Muscle of leg (tissue), 11 donors: ENCODE results near the gene OR4F6. TPM values are rescaled to one million over a fixed set of nuclear protein-coding genes. Genes with fewer than 3 reads are reported as not detected.
A peak's percentile ranks its signal among the peaks of the same experiment; 100 is the strongest.
"Not testable (repeated sequence)": the region's sequence is repeated elsewhere in the genome, so short reads cannot be mapped to it uniquely, and the experiment has no call there.

Experiments used
- DNase-seq: peaks from one replicate; pipeline ENCODE4 v3.0.0; 2013
- H3K27ac ChIP-seq: one replicate; pipeline ENCODE4 v1.5.1; 2013; ENCODE audit warnings: mild to moderate bottlenecking, low read length, control low read depth
- H3K27me3 ChIP-seq: one replicate; pipeline ENCODE4 v1.6.1; 2013; ENCODE audit warnings: low read length; ENCODE audit not compliant: control insufficient read depth, insufficient read depth
- H3K36me3 ChIP-seq: one replicate; pipeline ENCODE4 v1.6.1; 2013; ENCODE audit warnings: low read length; ENCODE audit not compliant: control insufficient read depth, insufficient read depth
- H3K4me1 ChIP-seq: one replicate; pipeline ENCODE4 v1.6.1; 2013; ENCODE audit warnings: low read length; ENCODE audit not compliant: control insufficient read depth, insufficient read depth
- H3K4me3 ChIP-seq: one replicate; pipeline ENCODE4 v1.5.1; 2013; ENCODE audit warnings: low read length, control low read depth
- H3K9me3 ChIP-seq: replicated peaks from 2 replicates; pipeline ENCODE4 v1.6.1; 2013; ENCODE audit warnings: low read depth, low read length; ENCODE audit not compliant: control insufficient read depth
- WGBS: methylation state at CpG from one replicate; pipeline ENCODE4 v1.1.5; 2013; ENCODE audit warnings: missing lambda C conversion rate; ENCODE audit not compliant: insufficient coverage; 5-methylcytosine and 5-hydroxymethylcytosine counted together
- polyA plus RNA-seq, 8 donors: library from polyadenylated mRNA; unstranded; fragments of 120-200 nt; gene quantifications; one replicate each; pipeline versions ENCODE4 v1.2.1 to v1.2.3, GENCODE V29; 2013; ENCODE audit warnings: inconsistent platforms in 1 of 8, low replicate concordance in 1 of 8; ENCODE audit not compliant: insufficient read length in 8 of 8, insufficient read depth in 1 of 8
- total RNA-seq: library from RNA; stranded (reverse); fragments of 120-200 nt; gene quantifications from one replicate; pipeline ENCODE4 v1.2.4, GENCODE V29; 2013

The OR4F6 gene
- total and polyA plus RNA-seq, 9 donors: 0.13 TPM; not detected in 8

DNA sequence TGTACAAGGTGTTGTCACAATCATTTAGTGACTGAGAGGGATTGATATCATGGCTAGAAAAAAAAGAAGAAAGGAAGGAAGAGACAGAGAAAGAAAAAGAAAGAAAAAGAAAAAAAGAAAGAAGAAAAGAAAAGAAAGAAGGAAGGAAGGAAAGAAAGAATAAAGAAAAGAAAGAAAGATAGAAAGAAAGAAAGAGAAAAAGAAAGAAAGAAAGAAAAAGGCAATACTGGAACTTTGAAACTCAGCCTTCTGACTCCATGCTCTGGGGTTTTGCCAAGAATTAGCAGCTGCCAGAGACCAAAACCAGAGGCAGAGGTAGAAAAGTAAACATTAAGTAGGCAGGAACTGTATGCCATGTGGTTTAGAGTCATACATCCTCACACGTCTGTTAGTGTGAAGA, 23.1 kb upstream of the OR4F6 start:
- H3K4me1 ChIP-seq, H3K9me3 ChIP-seq, H3K36me3 ChIP-seq, H3K4me3 ChIP-seq, H3K27ac ChIP-seq, H3K27me3 ChIP-seq: not testable (repeated sequence)
- peak; percentile 25 for DNase-seq
- WGBS: no CpG with 5 or more reads among the region's 1 CpG

- H3K4me3 ChIP-seq: no peak overlapping the region
- DNase-seq: no peak
- no peaks in the 10 kb centered on the region for H3K36me3 ChIP-seq
- no peaks in the 10 kb centered on the region for H3K27me3 ChIP-seq
- no peak overlapping the region for H3K27ac ChIP-seq
- 79% methylated on average over 2 of the region's 9 CpGs for WGBS
- H3K9me3 ChIP-seq: no peaks in the 10 kb centered on the region
- no peaks in the 10 kb centered on the region for H3K4me1 ChIP-seq
Measured at GRCh38 chr15:101781928-101782327, 21.4 kb upstream of the OR4F6 start.

DNA sequence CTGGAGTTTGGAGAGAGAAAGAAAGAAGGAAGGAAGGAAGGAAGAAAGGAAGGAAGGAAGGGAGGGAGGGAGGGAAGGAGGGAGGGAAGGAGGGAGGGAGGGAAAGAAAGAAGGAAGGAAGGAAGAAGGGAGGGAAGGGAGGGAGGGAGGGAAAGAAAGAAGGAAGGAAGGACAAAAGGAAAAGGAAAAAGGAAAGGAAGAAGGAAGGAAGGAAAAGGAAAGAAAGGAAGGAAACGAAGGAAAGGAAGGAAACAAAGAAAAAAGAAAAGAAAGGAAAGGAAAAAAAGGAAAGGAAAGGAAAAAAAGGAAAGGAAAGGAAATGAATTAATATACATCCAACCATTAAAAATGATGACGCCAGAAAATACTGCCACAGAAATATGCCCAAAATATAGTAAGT, 18.7 kb upstream of the OR4F6 start:
- no peaks in the 10 kb centered on the region for H3K36me3 ChIP-seq
- DNase-seq: no peak
- no peak overlapping the region for H3K27ac ChIP-seq
- no peak overlapping the region for H3K4me3 ChIP-seq
- H3K9me3 ChIP-seq: no peaks in the 10 kb centered on the region
- no peaks in the 10 kb centered on the region for H3K27me3 ChIP-seq
- WGBS: no CpG with 5 or more reads among the region's 2 CpGs
- no peaks in the 10 kb centered on the region for H3K4me1 ChIP-seq

DNA sequence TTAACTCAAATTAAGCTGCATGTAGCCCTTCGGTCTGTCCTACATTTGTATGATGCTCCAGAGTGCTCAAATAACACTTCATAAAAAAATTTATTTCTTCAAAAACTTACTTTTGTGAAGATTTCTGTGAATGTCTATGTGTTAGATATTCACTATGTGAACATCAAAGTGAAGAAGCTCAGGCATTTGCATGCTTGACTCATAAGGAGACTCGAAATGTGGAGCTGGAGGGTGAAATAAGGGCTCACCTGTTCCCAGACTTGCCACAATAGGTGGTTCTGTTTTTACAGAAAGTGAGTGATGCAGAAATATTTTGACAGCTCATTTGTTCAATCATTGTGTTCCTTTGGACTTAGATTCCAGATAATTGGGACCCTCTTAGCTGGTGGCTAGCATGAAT, 16.9 kb upstream of the OR4F6 start:
- not testable (repeated sequence) for DNase-seq, H3K27ac ChIP-seq, H3K4me3 ChIP-seq, H3K9me3 ChIP-seq, H3K27me3 ChIP-seq, H3K4me1 ChIP-seq, H3K36me3 ChIP-seq
- no CpG with 5 or more reads among the region's 2 CpGs for WGBS

DNA sequence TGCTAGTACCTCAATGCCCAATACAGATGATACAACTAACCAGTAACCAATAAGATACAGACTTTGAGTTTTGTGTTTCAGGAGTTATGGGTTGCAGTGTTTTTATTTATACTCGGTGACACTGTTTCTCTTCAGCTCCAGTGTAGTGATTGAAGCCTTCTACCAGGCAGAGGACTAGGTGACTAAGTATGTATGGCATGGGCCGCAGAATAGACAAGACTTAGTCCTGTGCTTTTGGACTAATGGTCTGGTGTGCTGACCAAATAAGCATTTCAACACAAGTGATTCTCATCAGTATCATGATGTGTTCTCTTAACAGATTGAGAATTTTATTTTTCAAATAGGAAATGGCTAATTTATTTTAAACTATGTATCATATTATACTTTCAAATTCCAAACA, 15.3 kb upstream of the OR4F6 start:
- not testable (repeated sequence) for H3K9me3 ChIP-seq, H3K4me1 ChIP-seq, DNase-seq, H3K27me3 ChIP-seq, H3K27ac ChIP-seq, H3K4me3 ChIP-seq, H3K36me3 ChIP-seq
- no CpG with 5 or more reads among the region's 2 CpGs for WGBS

GRCh38 chr15:101788503-101789269, 14.6 kb upstream of the OR4F6 start:
- not testable (repeated sequence) for DNase-seq, H3K36me3 ChIP-seq, H3K9me3 ChIP-seq, H3K4me3 ChIP-seq, H3K4me1 ChIP-seq, H3K27ac ChIP-seq, H3K27me3 ChIP-seq
- WGBS: no CpG with 5 or more reads among the region's 5 CpGs

DNA sequence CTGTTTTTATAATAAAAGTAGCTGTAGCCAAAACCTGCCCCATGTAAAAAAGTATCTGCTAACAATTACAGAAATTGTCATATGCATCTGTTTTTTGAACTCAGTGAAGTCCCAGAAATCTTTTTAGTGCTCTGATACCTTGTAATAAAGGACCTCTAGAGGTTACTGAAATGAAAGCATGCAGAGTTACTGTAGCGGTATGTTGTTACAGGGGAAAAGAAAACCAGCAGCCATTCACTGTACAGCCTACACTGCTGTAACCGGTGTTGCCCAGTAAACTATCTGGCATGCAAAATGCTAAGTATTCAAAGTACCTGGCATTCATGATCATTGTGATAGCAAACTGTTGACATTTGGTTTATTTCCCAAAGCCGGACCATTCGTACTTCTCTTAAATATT, 12.6 kb upstream of the OR4F6 start:
- no CpG with 5 or more reads among the region's 4 CpGs for WGBS
- not testable (repeated sequence) for H3K27ac ChIP-seq, H3K4me3 ChIP-seq, H3K36me3 ChIP-seq, H3K9me3 ChIP-seq, DNase-seq, H3K27me3 ChIP-seq, H3K4me1 ChIP-seq

DNA sequence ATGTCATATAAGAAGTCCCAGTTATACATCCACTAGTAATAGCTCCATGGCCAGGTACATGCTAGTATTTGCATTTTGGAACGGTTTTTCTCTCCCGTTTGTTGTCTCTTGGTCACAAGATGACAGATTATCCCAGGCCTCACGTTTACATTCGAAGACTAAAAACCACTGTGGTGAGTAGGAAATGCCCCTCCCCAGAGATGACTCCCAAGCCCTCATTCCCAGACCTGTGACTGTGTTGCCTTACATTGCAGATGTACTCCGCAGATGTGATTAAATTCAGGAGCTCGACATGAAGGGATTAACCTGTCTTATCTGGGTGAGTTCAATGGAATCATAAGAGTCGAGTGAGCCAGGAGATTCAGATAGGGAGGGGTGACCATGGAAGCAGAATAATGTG, 9.3 kb upstream of the OR4F6 start:
- H3K4me3 ChIP-seq, H3K36me3 ChIP-seq, H3K9me3 ChIP-seq, H3K4me1 ChIP-seq, H3K27ac ChIP-seq, DNase-seq, H3K27me3 ChIP-seq: not testable (repeated sequence)
- WGBS: 64% methylated on average over 7 of the region's 7 CpGs

- DNase-seq: no peak
- no peaks in the 10 kb centered on the region for H3K27me3 ChIP-seq
- H3K4me1 ChIP-seq: no peaks in the 10 kb centered on the region
- H3K9me3 ChIP-seq: no peaks in the 10 kb centered on the region
- no CpG with 5 or more reads among the region's 1 CpG for WGBS
- no peak overlapping the region for H3K27ac ChIP-seq
- no peaks in the 10 kb centered on the region for H3K36me3 ChIP-seq
- H3K4me3 ChIP-seq: no peak overlapping the region
Measured at GRCh38 chr15:101795455-101795854, 7.9 kb upstream of the OR4F6 start.

GRCh38 chr15:101799665-101800064, 3.6 kb upstream of the OR4F6 start:
- no CpG with 5 or more reads among the region's 1 CpG for WGBS
- no peaks in the 10 kb centered on the region for H3K4me1 ChIP-seq
- H3K27ac ChIP-seq: no peak overlapping the region
- H3K9me3 ChIP-seq: no peaks in the 10 kb centered on the region
- H3K4me3 ChIP-seq: no peak overlapping the region
- H3K36me3 ChIP-seq: no peaks in the 10 kb centered on the region
- no peak for DNase-seq
- H3K27me3 ChIP-seq: no peaks in the 10 kb centered on the region

DNA sequence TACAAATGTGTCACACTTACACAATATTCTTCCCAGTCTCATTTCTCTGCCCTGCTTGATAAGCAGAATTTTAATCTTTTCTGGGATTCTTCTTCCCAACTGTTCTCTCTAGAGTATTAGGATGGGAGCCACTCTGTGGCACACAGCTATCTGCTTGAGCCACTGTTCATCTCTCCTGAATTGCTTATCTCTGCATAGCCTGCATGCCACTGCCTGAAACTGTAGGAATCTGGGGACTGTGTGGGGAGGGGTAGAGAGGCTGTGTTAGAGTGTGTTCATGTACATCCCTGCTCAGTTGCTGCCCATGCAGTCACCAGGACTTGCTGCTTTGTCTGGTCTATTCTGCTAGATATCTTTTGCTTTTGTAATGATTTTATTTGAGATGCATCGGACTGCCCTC, 2.3 kb upstream of the OR4F6 start:
- H3K4me3 ChIP-seq: no peak overlapping the region
- H3K4me1 ChIP-seq: no peaks in the 10 kb centered on the region
- DNase-seq: no peak
- no peak overlapping the region for H3K27ac ChIP-seq
- WGBS: no CpG with 5 or more reads among the region's 1 CpG
- no peaks in the 10 kb centered on the region for H3K9me3 ChIP-seq
- no peaks in the 10 kb centered on the region for H3K36me3 ChIP-seq
- H3K27me3 ChIP-seq: no peaks in the 10 kb centered on the region
